Liver (tissue), 9 donors: ENCODE results near the gene LUC7L. TPM values are rescaled to one million over a fixed set of nuclear protein-coding genes. Genes with fewer than 3 reads are reported as not detected.

Source experiments
- DNase-seq: peaks from one replicate; pipeline ENCODE4 v3.0.0-alpha.2; 2017; ENCODE audit warnings: low spot score
- H3K27ac ChIP-seq, 2 donors: one replicate each; pipeline ENCODE4 v1.7.0; 2013; ENCODE audit warnings: inconsistent platforms in 2 of 2, low read length in 2 of 2, control low read depth in 1 of 2, low read depth in 1 of 2, mild to moderate bottlenecking in 1 of 2
- H3K27me3 ChIP-seq, 4 donors: one replicate each; pipeline versions ENCODE4 v1.6.1 to v1.7.0; 2013; ENCODE audit warnings: low read length in 3 of 4, inconsistent platforms in 1 of 4, mild to moderate bottlenecking in 1 of 4, moderate library complexity in 1 of 4; ENCODE audit not compliant: control insufficient read depth in 4 of 4, insufficient read depth in 4 of 4
- H3K36me3 ChIP-seq, 4 donors: one replicate each; pipeline versions ENCODE4 v1.6.1 to v1.7.0; 2013; ENCODE audit warnings: low read length in 3 of 4, mild to moderate bottlenecking in 3 of 4, low read depth in 1 of 4, moderate library complexity in 1 of 4; ENCODE audit not compliant: control insufficient read depth in 4 of 4, insufficient read depth in 3 of 4
- H3K4me1 ChIP-seq, 4 donors: one replicate each; pipeline versions ENCODE4 v1.6.1 to v1.7.0; 2013; ENCODE audit warnings: low read length in 3 of 4, mild to moderate bottlenecking in 3 of 4, moderate library complexity in 1 of 4; ENCODE audit not compliant: control insufficient read depth in 4 of 4, insufficient read depth in 4 of 4
- H3K4me3 ChIP-seq, 3 donors: one replicate each; pipeline versions ENCODE4 v1.6.1 to v1.7.0; 2013; ENCODE audit warnings: low read length in 3 of 3, control low read depth in 1 of 3, low read depth in 1 of 3, mild to moderate bottlenecking in 1 of 3
- H3K9ac ChIP-seq, 2 donors: one replicate each; pipeline ENCODE4 v1.7.0; 2013; ENCODE audit warnings: low read length in 2 of 2, mild to moderate bottlenecking in 2 of 2, moderate library complexity in 2 of 2, control low read depth in 1 of 2, low read depth in 1 of 2
- H3K9me3 ChIP-seq, 4 donors: one replicate each; pipeline versions ENCODE4 v1.6.1 to v1.7.0; 2013; ENCODE audit warnings: low read length in 3 of 4; ENCODE audit not compliant: control insufficient read depth in 4 of 4
- CTCF ChIP-seq: fragments of 150-350 bp; IDR thresholded peaks from 2 replicates; pipeline ENCODE4 v1.5.1; 2017; ENCODE audit warnings: improper control_type of control experiment, low read depth, low read length; ENCODE audit not compliant: missing input control
- EGR1 ChIP-seq, 2 donors: IDR thresholded peaks; 2 replicates each; pipeline ENCODE4 v1.6.1; 2016 to 2018; ENCODE audit warnings: antibody characterized with exemption in 2 of 2, low read depth in 2 of 2
- FOXA1 ChIP-seq: IDR thresholded peaks from 2 replicates; pipeline ENCODE4 v1.6.1; 2016; ENCODE audit warnings: antibody characterized with exemption
- FOXA2 ChIP-seq: IDR thresholded peaks from 2 replicates; pipeline ENCODE4 v1.6.1; 2016; ENCODE audit warnings: antibody characterized with exemption
- GABPA ChIP-seq, 2 donors: IDR thresholded peaks in 1 of 2; conservative IDR thresholded peaks in 1 of 2; 2 replicates each; pipeline ENCODE4 v1.6.1; 2016; ENCODE audit warnings: antibody characterized with exemption in 2 of 2, mild to moderate bottlenecking in 1 of 2, moderate library complexity in 1 of 2
- HNF4G ChIP-seq: IDR thresholded peaks from 2 replicates; pipeline ENCODE4 v1.6.1; 2016; ENCODE audit warnings: antibody characterized with exemption
- RAD21 ChIP-seq, 2 donors: IDR thresholded peaks; 2 replicates each; pipeline ENCODE4 v1.6.1; 2016; ENCODE audit warnings: antibody characterized with exemption in 2 of 2, mild to moderate bottlenecking in 2 of 2
- REST ChIP-seq: IDR thresholded peaks from 2 replicates; pipeline ENCODE4 v1.6.1; 2016; ENCODE audit warnings: antibody characterized with exemption, mild to moderate bottlenecking
- RXRA ChIP-seq, 2 donors: IDR thresholded peaks; 2 replicates each; pipeline ENCODE4 v1.6.1; 2017 to 2018; ENCODE audit warnings: antibody characterized with exemption in 2 of 2, mild to moderate bottlenecking in 1 of 2
- TAF1 ChIP-seq: conservative IDR thresholded peaks from 2 replicates; pipeline ENCODE4 v1.6.1; 2016; ENCODE audit warnings: antibody characterized with exemption, mild to moderate bottlenecking
- YY1 ChIP-seq: IDR thresholded peaks from 2 replicates; pipeline ENCODE4 v1.6.1; 2016; ENCODE audit warnings: antibody characterized with exemption, mild to moderate bottlenecking
- WGBS: extraction: QIAGEN DNeasy Blood & Tissue Kit; methylation state at CpG from one replicate; pipeline ENCODE4 v1.1.7; 2013; 5-methylcytosine and 5-hydroxymethylcytosine counted together
- polyA plus RNA-seq, 2 donors: library from polyadenylated mRNA; stranded (reverse) in 1 of 2; unstranded in 1 of 2; fragments of 200-250 nt in 1 of 2; fragments of >200 nt in 1 of 2; fragmentation: Nextera tagmentation in 1 of 2; extraction: Ambion mirVana in 1 of 2; gene quantifications; one replicate each; pipeline versions ENCODE4 v1.2.1 to v1.2.3, GENCODE V29; 2013 to 2015
- total RNA-seq, 2 donors: library from RNA; depleted of rRNA; stranded (reverse); fragments of >200 nt; gene quantifications; one replicate each; pipeline ENCODE4 v1.2.3, GENCODE V29; 2014
- TF ChIP-seq, protein P1 (sequence below): IDR thresholded peaks from 2 replicates; pipeline ENCODE4 v1.6.1; 2016; ENCODE audit warnings: antibody characterized with exemption
- TF ChIP-seq, protein P2 (sequence below): IDR thresholded peaks from 2 replicates; pipeline ENCODE4 v1.6.1; 2016; ENCODE audit warnings: antibody characterized with exemption
- TF ChIP-seq, protein P3 (sequence below): IDR thresholded peaks from 2 replicates; pipeline ENCODE4 v1.6.1; 2016; ENCODE audit warnings: antibody characterized with exemption
- donor health status: healthy.
- donor health status: healthy.
- donor health status: healthy.
- donor health status: healthy.
- donor health status: healthy.

LUC7L gene
- total and polyA plus RNA-seq, 4 donors: 11.5 to 34.3 (median 19.6) TPM

DNA sequence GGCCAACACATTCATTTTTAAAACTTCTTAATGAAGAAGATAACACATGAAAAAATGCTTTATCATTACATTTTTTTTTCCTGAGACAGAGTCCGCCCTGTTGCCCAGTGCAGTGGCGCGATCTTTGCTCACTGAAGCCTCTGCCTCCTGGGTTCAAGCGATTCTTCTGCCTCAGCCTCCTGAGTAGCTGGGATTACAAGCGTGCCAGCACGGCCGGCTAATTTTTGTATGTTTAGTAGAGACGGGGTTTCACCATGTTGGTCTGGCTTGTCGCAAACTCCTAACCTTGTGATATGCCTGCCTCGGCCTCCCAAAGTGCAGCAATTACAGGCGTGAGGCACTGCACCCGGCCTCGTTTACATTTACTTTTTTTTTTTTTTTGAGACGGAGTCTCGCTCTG is 35.8 kb downstream of the LUC7L start:
- H3K27ac ChIP-seq: no peak overlapping the region
- DNase-seq: no peak
- WGBS: 96% methylated on average over 13 of the region's 15 CpGs
- no peak overlapping the region for H3K4me3 ChIP-seq
- no peak overlapping the region for H3K9ac ChIP-seq
- H3K4me1 ChIP-seq: no peaks in the 10 kb centered on the region
- TF ChIP-seq YY1 (no peak), RXRA (IDR thresholded peaks at IDR 0.05) (no peak), FOXA2 (no peak), FOXA1 (no peak), REST (no peak), RAD21 (IDR thresholded peaks at IDR 0.05) (no peak), HNF4G (no peak)
- TF ChIP-seq, protein P1, sequence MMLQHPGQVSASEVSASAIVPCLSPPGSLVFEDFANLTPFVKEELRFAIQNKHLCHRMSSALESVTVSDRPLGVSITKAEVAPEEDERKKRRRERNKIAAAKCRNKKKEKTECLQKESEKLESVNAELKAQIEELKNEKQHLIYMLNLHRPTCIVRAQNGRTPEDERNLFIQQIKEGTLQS: no peak
- no peaks in the 10 kb centered on the region for H3K9me3 ChIP-seq
- peaks cover 27 to 74% (median 60%) of the 10 kb centered on the region in 4 donors for H3K36me3 ChIP-seq
- no peaks in the 10 kb centered on the region for H3K27me3 ChIP-seq

- H3K9ac ChIP-seq: no peak overlapping the region
- no peaks in the 10 kb centered on the region for H3K4me1 ChIP-seq
- H3K27me3 ChIP-seq: no peaks in the 10 kb centered on the region
- peaks cover 27 to 70% (median 58%) of the 10 kb centered on the region in 4 donors for H3K36me3 ChIP-seq
- no peak overlapping the region for H3K4me3 ChIP-seq
- WGBS: 96% methylated on average over 11 of the region's 11 CpGs
- H3K9me3 ChIP-seq: no peaks in the 10 kb centered on the region
- no peak for TF ChIP-seq CTCF
- no peak for TF ChIP-seq HNF4G
- no peak for TF ChIP-seq TAF1
- TF ChIP-seq, protein P2, sequence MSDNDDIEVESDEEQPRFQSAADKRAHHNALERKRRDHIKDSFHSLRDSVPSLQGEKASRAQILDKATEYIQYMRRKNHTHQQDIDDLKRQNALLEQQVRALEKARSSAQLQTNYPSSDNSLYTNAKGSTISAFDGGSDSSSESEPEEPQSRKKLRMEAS: no peak
- TF ChIP-seq, protein P3, sequence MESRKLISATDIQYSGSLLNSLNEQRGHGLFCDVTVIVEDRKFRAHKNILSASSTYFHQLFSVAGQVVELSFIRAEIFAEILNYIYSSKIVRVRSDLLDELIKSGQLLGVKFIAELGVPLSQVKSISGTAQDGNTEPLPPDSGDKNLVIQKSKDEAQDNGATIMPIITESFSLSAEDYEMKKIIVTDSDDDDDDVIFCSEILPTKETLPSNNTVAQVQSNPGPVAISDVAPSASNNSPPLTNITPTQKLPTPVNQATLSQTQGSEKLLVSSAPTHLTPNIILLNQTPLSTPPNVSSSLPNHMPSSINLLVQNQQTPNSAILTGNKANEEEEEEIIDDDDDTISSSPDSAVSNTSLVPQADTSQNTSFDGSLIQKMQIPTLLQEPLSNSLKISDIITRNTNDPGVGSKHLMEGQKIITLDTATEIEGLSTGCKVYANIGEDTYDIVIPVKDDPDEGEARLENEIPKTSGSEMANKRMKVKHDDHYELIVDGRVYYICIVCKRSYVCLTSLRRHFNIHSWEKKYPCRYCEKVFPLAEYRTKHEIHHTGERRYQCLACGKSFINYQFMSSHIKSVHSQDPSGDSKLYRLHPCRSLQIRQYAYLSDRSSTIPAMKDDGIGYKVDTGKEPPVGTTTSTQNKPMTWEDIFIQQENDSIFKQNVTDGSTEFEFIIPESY: no peak
- no peak for TF ChIP-seq REST
- no peak for TF ChIP-seq FOXA2
- TF ChIP-seq EGR1 (IDR thresholded peaks at IDR 0.05; ENCODE audit: low read depth in 2 of 2): no peak
- TF ChIP-seq GABPA (IDR thresholded peaks at IDR 0.05 in 1 of 2, conservative IDR thresholded peaks at IDR 0.05 in 1 of 2): no peak
- no peak overlapping the region for H3K27ac ChIP-seq
- no peak for DNase-seq
Observed at GRCh38 chr16:192686-193085, 36.6 kb downstream of the LUC7L start.
